Measurements from ENCODE around the gene GXYLT2. TPM values are rescaled to one million over a fixed set of nuclear protein-coding genes. Genes with fewer than 3 reads are reported as not detected.

Gene GXYLT2
- total RNA-seq, 1 donor from 2014 or later, result 7.8 TPM

- H3K4me1 Mint-ChIP-seq (ENCODE audit: unreplicated experiment), result peaks cover 10% of the 10 kb centered on the region
- H3K27ac Mint-ChIP-seq (ENCODE audit: unreplicated experiment), result no peak overlapping the region
- H3K9me3 Mint-ChIP-seq (ENCODE audit: unreplicated experiment), result no peaks in the 10 kb centered on the region
- H3K27me3 Mint-ChIP-seq (ENCODE audit: unreplicated experiment), result no peaks in the 10 kb centered on the region
- no peak overlapping the region for H3K4me3 Mint-ChIP-seq (ENCODE audit: unreplicated experiment)
- TF ChIP-seq, protein P1, sequence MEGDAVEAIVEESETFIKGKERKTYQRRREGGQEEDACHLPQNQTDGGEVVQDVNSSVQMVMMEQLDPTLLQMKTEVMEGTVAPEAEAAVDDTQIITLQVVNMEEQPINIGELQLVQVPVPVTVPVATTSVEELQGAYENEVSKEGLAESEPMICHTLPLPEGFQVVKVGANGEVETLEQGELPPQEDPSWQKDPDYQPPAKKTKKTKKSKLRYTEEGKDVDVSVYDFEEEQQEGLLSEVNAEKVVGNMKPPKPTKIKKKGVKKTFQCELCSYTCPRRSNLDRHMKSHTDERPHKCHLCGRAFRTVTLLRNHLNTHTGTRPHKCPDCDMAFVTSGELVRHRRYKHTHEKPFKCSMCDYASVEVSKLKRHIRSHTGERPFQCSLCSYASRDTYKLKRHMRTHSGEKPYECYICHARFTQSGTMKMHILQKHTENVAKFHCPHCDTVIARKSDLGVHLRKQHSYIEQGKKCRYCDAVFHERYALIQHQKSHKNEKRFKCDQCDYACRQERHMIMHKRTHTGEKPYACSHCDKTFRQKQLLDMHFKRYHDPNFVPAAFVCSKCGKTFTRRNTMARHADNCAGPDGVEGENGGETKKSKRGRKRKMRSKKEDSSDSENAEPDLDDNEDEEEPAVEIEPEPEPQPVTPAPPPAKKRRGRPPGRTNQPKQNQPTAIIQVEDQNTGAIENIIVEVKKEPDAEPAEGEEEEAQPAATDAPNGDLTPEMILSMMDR (IDR thresholded peaks at IDR 0.05), result no peak
- no peak for DNase-seq (ENCODE audit: extremely low spot score, unreplicated experiment)
- H3K36me3 Mint-ChIP-seq (ENCODE audit: unreplicated experiment), result peaks cover 2% of the 10 kb centered on the region
Observed at GRCh38 chr3:72993391-72993790, 105.5 kb downstream of the GXYLT2 start.

- H3K27ac Mint-ChIP-seq (ENCODE audit: unreplicated experiment), result no peak overlapping the region
Observed at GRCh38 chr3:72995337-72995736, 107.5 kb downstream of the GXYLT2 start.

GRCh38 chr3:72996121-72996472, 108.3 kb downstream of the GXYLT2 start:
- peak overlapping the region; percentile 91 for H3K27ac Mint-ChIP-seq (ENCODE audit: unreplicated experiment)
- no peaks in the 10 kb centered on the region for H3K9me3 Mint-ChIP-seq (ENCODE audit: unreplicated experiment)
- H3K4me3 Mint-ChIP-seq (ENCODE audit: unreplicated experiment), result peak overlapping the region; percentile 85
- peaks cover 37% of the 10 kb centered on the region for H3K4me1 Mint-ChIP-seq (ENCODE audit: unreplicated experiment)
- no peaks in the 10 kb centered on the region for H3K27me3 Mint-ChIP-seq (ENCODE audit: unreplicated experiment)
- no peak for DNase-seq (ENCODE audit: extremely low spot score, unreplicated experiment)
- TF ChIP-seq, protein P1 (IDR thresholded peaks at IDR 0.05), result no peak
- H3K36me3 Mint-ChIP-seq (ENCODE audit: unreplicated experiment), result peaks cover 18% of the 10 kb centered on the region

More at GRCh38 chr3:72995337-72995736, 107.5 kb downstream of the GXYLT2 start:
- Mint-ChIP-seq H3K36me3 (ENCODE audit: unreplicated experiment) (peaks cover 12% of the 10 kb centered on the region), H3K9me3 (ENCODE audit: unreplicated experiment) (no peaks in the 10 kb centered on the region), H3K4me3 (ENCODE audit: unreplicated experiment) (no peak overlapping the region), H3K4me1 (ENCODE audit: unreplicated experiment) (peaks cover 30% of the 10 kb centered on the region), H3K27me3 (ENCODE audit: unreplicated experiment) (no peaks in the 10 kb centered on the region)
- DNase-seq (ENCODE audit: extremely low spot score, unreplicated experiment), result no peak
- TF ChIP-seq, protein P1 (IDR thresholded peaks at IDR 0.05), result no peak

- peak within 1 kb of the TSS; percentile 85 for H3K4me3 Mint-ChIP-seq (ENCODE audit: unreplicated experiment)
- peaks cover 19% of the 10 kb centered on the region for H3K36me3 Mint-ChIP-seq (ENCODE audit: unreplicated experiment)
- DNase-seq (ENCODE audit: extremely low spot score, unreplicated experiment), result peak; percentile 97
- TF ChIP-seq, protein P1 (IDR thresholded peaks at IDR 0.05), result peak; percentile 26
- H3K27me3 Mint-ChIP-seq (ENCODE audit: unreplicated experiment), result no peaks in the 10 kb centered on the region
- H3K27ac Mint-ChIP-seq (ENCODE audit: unreplicated experiment), result peak within 1 kb of the TSS; percentile 91
- peaks cover 38% of the 10 kb centered on the region for H3K4me1 Mint-ChIP-seq (ENCODE audit: unreplicated experiment)
- no peaks in the 10 kb centered on the region for H3K9me3 Mint-ChIP-seq (ENCODE audit: unreplicated experiment)
Observed at GRCh38 chr3:72996473-72997333, 108.9 kb downstream of the GXYLT2 start, which contains the start of gene PPP4R2. PPP4R2 (plus strand) TSS chr3:72996811; CDS start chr3:72997038, 227 bp downstream.

- Mint-ChIP-seq H3K36me3 (ENCODE audit: unreplicated experiment) (peaks cover 23% of the 10 kb centered on the region), H3K27ac (ENCODE audit: unreplicated experiment) (peak overlapping the region; percentile 80), H3K4me1 (ENCODE audit: unreplicated experiment) (peaks cover 42% of the 10 kb centered on the region), H3K4me3 (ENCODE audit: unreplicated experiment) (peak overlapping the region; percentile 85), H3K9me3 (ENCODE audit: unreplicated experiment) (no peaks in the 10 kb centered on the region), H3K27me3 (ENCODE audit: unreplicated experiment) (no peaks in the 10 kb centered on the region)
- DNase-seq (ENCODE audit: extremely low spot score, unreplicated experiment), result no peak
- TF ChIP-seq, protein P1 (IDR thresholded peaks at IDR 0.05), result peak; percentile 68
Observed at GRCh38 chr3:72997421-72997961, 109.6 kb downstream of the GXYLT2 start.
